GM12874 (cell line): ENCODE data around the gene TMEM163.

ENCODE experiments used
- TF ChIP-seq, protein P1 (sequence below): IDR thresholded peaks from 2 replicates; pipeline ENCODE4 v1.5.1; 2011; ENCODE audit warnings: low read depth, mild to moderate bottlenecking, control low read depth, low read length, moderate library complexity; ENCODE audit not compliant: insufficient read depth

Gene TMEM163

DNA sequence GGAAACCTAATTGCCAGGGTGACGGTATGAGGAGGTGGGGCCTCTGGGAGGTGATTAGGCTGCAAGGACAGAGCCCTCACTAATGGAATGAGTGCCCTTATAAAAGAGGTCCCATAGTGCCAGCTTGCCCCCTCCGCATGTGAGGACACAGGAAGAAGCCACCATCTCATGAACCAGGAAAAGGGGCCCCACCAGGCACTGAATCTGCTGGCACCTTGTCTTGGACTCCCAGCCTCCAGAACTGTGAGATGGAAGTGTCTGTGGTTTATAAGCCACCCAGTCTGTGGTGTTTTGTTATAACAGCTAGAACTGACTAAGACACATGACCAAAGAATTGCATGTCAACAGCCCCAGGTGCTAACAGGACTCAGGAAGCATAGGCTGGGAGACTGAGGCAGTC is 250.6 kb downstream of the TMEM163 start:
- TF ChIP-seq, protein P1, sequence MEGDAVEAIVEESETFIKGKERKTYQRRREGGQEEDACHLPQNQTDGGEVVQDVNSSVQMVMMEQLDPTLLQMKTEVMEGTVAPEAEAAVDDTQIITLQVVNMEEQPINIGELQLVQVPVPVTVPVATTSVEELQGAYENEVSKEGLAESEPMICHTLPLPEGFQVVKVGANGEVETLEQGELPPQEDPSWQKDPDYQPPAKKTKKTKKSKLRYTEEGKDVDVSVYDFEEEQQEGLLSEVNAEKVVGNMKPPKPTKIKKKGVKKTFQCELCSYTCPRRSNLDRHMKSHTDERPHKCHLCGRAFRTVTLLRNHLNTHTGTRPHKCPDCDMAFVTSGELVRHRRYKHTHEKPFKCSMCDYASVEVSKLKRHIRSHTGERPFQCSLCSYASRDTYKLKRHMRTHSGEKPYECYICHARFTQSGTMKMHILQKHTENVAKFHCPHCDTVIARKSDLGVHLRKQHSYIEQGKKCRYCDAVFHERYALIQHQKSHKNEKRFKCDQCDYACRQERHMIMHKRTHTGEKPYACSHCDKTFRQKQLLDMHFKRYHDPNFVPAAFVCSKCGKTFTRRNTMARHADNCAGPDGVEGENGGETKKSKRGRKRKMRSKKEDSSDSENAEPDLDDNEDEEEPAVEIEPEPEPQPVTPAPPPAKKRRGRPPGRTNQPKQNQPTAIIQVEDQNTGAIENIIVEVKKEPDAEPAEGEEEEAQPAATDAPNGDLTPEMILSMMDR, result no peak

DNA sequence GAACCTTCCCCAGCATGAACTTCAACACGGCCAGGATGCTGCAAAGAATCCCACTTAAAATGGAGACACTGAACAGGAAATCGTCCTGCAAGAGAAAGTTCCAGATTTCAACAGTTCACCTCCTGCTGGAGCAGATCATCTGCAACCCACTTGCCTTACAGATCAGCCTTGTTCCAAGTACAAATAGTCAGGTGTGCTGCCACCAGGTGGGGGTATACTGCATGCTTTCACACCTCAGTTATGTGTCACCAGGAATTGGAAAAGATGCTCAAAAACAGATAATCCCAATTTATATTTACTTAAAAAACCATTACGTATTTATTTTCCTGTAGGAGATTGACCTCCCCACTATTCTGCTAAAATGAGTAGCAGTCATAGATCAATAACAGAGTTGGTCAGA is 252.7 kb downstream of the TMEM163 start:
- TF ChIP-seq, protein P1, result peak; percentile 49

DNA sequence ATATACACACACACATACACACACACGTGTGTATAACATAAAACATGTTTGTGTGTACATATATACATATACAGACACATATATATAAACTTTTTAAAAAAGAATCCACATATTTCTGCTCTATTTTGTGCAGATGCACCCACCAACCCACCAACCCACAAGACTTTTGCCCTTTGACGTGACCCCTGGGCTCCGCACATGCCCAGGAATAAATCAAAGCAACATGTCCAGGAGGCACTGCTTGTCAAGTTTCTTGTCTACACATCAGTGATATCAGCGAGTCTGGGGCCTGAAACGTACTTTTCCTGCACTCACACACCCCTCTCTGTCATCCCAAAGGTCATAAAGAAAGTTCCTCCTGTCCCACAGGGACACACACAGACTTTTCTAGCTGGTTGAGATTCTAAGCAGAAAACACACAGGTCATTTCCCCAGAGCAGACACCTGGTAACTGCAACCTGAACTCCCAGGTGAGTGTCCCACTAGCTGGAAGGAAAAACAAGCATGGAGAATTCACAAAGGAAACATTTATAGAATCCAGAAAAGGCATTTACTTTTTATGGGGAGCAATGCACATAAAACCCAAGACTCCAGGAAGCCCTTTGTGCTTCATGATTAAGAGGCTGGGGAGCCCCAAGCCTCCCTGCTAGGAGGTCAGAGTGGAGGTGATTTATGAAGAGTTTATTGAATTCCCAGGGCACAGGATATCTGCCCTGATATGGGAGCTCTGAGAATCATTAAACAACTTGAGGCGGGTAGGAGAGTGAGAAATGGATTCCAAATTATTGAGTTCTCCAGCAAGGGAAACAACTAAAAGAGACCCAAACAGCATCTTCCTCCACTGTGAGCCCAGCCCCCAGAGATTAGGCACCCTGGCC is 253.3 kb downstream of the TMEM163 start:
- TF ChIP-seq, protein P1, result no peak

DNA sequence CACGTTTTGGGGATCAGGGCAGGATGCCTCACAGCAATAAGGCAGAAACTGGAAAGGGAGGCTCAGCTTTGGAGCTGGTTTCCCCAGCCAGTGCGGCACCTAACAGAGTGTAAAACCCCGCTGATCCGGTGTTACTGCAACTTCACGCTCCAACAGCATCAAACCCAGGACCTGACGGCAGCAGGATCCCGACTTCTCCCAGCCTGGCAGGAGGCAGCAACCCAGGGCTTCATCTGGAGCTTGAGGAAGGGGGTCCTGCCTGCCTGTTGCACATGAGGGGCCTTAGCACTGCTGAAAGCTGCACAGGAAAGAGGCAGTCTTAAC is 255.1 kb downstream of the TMEM163 start:
- TF ChIP-seq, protein P1, result no peak

DNA sequence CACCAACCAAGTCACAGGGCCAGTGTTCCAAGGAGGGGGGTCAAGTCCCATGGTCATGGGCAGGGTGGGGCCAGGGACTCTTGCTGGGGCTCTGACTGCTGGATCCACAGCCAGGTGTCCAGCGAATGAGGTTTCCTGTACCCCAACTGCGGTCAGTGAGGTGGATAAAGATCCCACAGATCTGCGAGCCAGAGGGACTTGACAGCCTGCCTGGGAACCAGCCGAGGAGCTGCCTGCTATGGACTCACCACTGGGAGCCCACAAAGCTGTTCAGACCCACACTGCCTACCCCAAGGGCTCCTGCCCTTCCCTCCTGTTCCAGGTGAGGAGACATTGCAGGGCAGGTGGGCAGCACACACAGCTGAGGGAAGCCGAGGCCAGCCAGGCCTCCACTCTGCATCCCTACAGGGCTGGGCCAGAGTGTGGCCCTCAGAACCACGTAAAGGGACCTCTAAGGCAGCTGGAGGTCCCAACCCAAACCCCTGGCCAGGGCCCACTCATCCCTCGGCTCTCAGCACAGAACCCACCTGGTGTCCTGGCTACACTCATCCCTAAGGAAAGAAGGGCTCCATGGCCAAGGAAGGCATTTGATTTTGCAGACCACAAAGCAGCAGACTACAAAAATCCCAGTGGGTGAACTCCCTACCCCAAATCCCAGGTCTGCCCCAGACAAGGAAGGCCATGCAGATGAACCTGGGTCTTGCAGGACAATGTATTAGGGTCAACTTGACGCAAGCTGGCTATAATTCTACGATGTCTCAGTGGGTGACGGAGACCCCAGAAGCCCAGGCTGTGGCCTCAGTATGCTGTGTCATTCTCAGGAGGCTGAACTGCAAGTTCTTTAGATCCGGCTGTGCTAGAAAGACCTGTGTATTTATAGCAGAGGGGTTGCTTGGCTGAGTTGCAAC is 255.8 kb downstream of the TMEM163 start:
- TF ChIP-seq, protein P1, result no peak

DNA sequence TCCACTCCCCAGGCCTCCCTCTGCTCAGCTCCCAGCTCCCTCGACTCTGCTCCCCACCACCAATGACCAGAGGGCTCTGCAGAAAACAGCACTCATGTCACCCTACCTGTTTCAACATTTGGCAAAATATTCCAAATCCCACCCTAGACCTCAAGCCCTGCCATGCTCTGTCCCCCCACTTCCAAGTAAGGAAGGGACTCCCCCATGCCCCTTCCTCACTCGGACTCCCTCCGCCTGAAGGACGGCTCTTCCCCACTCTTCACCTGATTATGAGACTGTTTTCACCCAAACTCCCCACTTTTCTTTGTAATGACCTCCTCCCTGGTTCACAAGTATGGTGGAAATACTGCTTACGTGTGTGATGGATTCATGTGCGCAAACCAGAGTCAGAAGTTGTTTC is 256.5 kb downstream of the TMEM163 start:
- TF ChIP-seq, protein P1, result no peak

DNA sequence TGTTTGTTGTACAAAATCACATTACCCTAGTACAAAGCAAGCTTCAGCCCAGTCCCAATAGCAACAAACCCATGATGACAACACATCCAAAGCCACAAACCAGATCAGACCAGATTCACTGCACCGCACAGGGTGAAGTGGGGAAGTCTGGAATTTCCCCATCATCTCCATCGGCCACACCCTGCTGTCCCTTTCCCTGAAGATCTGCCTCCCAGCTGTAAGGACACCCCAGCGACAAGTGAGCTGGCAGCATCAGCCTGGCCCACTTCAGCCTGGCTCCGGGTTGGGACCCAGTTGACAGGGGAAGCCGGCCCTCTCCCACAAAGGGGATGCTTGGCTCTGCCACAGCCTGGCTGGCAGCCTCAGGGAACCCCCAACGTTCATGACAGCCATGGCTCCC is 257.3 kb downstream of the TMEM163 start:
- TF ChIP-seq, protein P1, result no peak
